Panc1 (cell line): ENCODE data around the gene SLC6A11. TPM values are rescaled to one million over a fixed set of nuclear protein-coding genes. Genes with fewer than 3 reads are reported as not detected.

Experiments
- ATAC-seq: fragments of 200-7000 bp; cut with Tn5 transposase; 2 replicates; pipeline ENCODE4 v1.9.1; 2020; ENCODE audit warnings: mild to moderate bottlenecking, moderate library complexity
- BruUV-seq: library from RNA; stranded (reverse); fragments of 400-500 nt; replicated peaks from 2 replicates; lab custom pipeline; 2021; lab: Mats Ljungman, UMichigan
- CTCF ChIA-PET: fragments of 300-600 bp; sonication (Branson Sonifier 250); formaldehyde crosslinking; loops from one replicate; lab custom pipeline; 2022; ENCODE audit warnings: antibody characterized with exemption; lab: Charles Lee
- POLR2A ChIA-PET: fragments of 300-600 bp; sonication (Branson Sonifier 250); formaldehyde crosslinking; loops from one replicate; lab custom pipeline; 2022; ENCODE audit warnings: antibody characterized with exemption; lab: Charles Lee
- DNase-seq: peaks from one replicate; pipeline ENCODE4 v3.0.0-alpha.2; 2010; ENCODE audit warnings: low read depth, low spot score
- H3K27ac ChIP-seq: 2 replicates; pipeline ENCODE4 v1.5.1; 2011; ENCODE audit warnings: mild to moderate bottlenecking, low read length, inconsistent platforms
- H3K27me3 ChIP-seq: fragments of 200-500 bp; sonication (Bioruptor generic); 2 replicates; pipeline ENCODE4 v1.6.0; 2014; ENCODE audit warnings: low read length, inconsistent platforms; ENCODE audit not compliant: control insufficient read depth, insufficient read depth
- H3K36me3 ChIP-seq: fragments of 200-500 bp; sonication (Bioruptor generic); 2 replicates; pipeline ENCODE4 v1.5.1; 2014; ENCODE audit warnings: inconsistent platforms, mild to moderate bottlenecking, low read length, moderate library complexity; ENCODE audit not compliant: control insufficient read depth, insufficient read depth
- H3K4me1 ChIP-seq: 2 replicates; pipeline ENCODE4 v1.5.1; 2011; ENCODE audit warnings: inconsistent platforms, mild to moderate bottlenecking, low read length, moderate library complexity; ENCODE audit not compliant: control insufficient read depth, insufficient read depth
- H3K4me3 ChIP-seq, 2 experiments: 2 replicates each; pipeline ENCODE4 v1.5.1; 2011 to 2012; ENCODE audit warnings: low read depth in 2 of 2, low read length in 2 of 2, mild to moderate bottlenecking in 2 of 2, inconsistent platforms in 1 of 2, moderate library complexity in 1 of 2
- H3K9me3 ChIP-seq: fragments of 200-500 bp; sonication (Bioruptor generic); 2 replicates; pipeline ENCODE4 v1.5.1; 2014; ENCODE audit warnings: low read depth, mild to moderate bottlenecking, inconsistent platforms, low read length, moderate library complexity; ENCODE audit not compliant: control insufficient read depth, insufficient read depth
- CTCF ChIP-seq: fragments of 450-650 bp; IDR thresholded peaks from 2 replicates; pipeline ENCODE4 v1.5.1; 2017; ENCODE audit warnings: mild to moderate bottlenecking
- POLR2AphosphoS5 ChIP-seq: IDR thresholded peaks from 2 replicates; pipeline ENCODE4 v1.6.1; 2012; ENCODE audit warnings: mild to moderate bottlenecking, low read depth, low read length, moderate library complexity
- SIN3A ChIP-seq: IDR thresholded peaks from 2 replicates; pipeline ENCODE4 v1.6.1; 2012; ENCODE audit warnings: low read depth, mild to moderate bottlenecking, low read length, moderate library complexity, borderline replicate concordance; ENCODE audit not compliant: insufficient read depth
- TCF7L2 ChIP-seq: IDR thresholded peaks from 2 replicates; pipeline ENCODE4 v1.6.1; 2011; ENCODE audit warnings: mild to moderate bottlenecking, low read depth, low read length, inconsistent platforms
- in situ Hi-C: cut with HindIII; loops from 2 replicates; pipeline ENCODE4 v1.10.0; 2016; ENCODE audit warnings: low sequenced_read_pairs, low pct_unique_long_range_greater_than_20kb
- intact Hi-C: fragments of 100-400 bp; cut with micrococcal nuclease; formaldehyde crosslinking; loops from one replicate; pipeline ENCODE4 v1.10.0; 2022; ENCODE audit not compliant: unreplicated experiment
- total RNA-seq: library from RNA; stranded (reverse); gene quantifications from one replicate; pipeline ENCODE4 v1.2.1, GENCODE V29; 2021; ENCODE audit not compliant: unreplicated experiment
- TF ChIP-seq, protein P1 (sequence below), 2 experiments: IDR thresholded peaks; 2 replicates each; pipeline ENCODE4 v1.6.1; 2011 to 2012; ENCODE audit warnings: low read depth in 2 of 2, control low read depth in 1 of 2, low read length in 1 of 2, mild to moderate bottlenecking in 1 of 2, moderate library complexity in 1 of 2; ENCODE audit not compliant: insufficient read depth in 1 of 2

Gene SLC6A11
- total RNA-seq, 1 experiment from 2014 or later, result not detected

GRCh38 chr3:10977892-10978510 lies 162.0 kb downstream of the SLC6A11 start:
- TF ChIP-seq CTCF, result no peak
- H3K27me3 ChIP-seq, result peaks cover 3% of the 10 kb centered on the region

DNA sequence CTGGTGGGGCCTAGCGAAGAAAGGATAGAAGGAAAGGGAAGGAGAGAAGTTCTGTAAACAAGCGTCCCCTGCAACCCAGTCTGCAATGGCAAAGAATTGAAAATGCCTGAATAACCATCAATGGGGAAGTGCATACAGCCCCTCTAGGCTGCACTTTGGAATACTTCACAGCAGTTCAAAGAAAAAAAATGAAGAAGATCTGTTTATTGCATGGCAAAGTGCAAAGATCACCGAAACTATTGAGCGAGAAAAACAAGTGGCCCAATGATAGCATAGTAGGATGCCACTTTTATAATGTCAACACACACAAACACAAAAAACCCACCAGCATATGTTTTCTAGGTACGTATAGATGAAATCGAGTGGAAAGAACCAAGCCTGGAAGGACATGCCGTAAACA lies 162.9 kb downstream of the SLC6A11 start:
- Histone ChIP-seq H3K27me3 (peaks cover 5% of the 10 kb centered on the region), H3K36me3 (no peaks in the 10 kb centered on the region), H3K27ac (no peak overlapping the region), H3K9me3 (no peaks in the 10 kb centered on the region), H3K4me3 (no peak overlapping the region), H3K4me1 (no peaks in the 10 kb centered on the region)
- TF ChIP-seq CTCF (no peak), SIN3A (no peak), POLR2AphosphoS5 (no peak), TCF7L2 (no peak)
- TF ChIP-seq, protein P1, sequence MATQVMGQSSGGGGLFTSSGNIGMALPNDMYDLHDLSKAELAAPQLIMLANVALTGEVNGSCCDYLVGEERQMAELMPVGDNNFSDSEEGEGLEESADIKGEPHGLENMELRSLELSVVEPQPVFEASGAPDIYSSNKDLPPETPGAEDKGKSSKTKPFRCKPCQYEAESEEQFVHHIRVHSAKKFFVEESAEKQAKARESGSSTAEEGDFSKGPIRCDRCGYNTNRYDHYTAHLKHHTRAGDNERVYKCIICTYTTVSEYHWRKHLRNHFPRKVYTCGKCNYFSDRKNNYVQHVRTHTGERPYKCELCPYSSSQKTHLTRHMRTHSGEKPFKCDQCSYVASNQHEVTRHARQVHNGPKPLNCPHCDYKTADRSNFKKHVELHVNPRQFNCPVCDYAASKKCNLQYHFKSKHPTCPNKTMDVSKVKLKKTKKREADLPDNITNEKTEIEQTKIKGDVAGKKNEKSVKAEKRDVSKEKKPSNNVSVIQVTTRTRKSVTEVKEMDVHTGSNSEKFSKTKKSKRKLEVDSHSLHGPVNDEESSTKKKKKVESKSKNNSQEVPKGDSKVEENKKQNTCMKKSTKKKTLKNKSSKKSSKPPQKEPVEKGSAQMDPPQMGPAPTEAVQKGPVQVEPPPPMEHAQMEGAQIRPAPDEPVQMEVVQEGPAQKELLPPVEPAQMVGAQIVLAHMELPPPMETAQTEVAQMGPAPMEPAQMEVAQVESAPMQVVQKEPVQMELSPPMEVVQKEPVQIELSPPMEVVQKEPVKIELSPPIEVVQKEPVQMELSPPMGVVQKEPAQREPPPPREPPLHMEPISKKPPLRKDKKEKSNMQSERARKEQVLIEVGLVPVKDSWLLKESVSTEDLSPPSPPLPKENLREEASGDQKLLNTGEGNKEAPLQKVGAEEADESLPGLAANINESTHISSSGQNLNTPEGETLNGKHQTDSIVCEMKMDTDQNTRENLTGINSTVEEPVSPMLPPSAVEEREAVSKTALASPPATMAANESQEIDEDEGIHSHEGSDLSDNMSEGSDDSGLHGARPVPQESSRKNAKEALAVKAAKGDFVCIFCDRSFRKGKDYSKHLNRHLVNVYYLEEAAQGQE (IDR thresholded peaks at IDR 0.05; ENCODE audit: insufficient read depth in 1 of 2, low read depth in 2 of 2, low read length in 1 of 2), result no peak
- ChIA-PET POLR2A (no interaction called here), CTCF (interaction anchor here (0.7 kb wide), 1 partner anchor 8 kb away, joined by 4 read pairs; no protein-coding TSS in a partner anchor)
- no TSS peak for BruUV-seq
- ATAC-seq, result no peak
- no peak for DNase-seq
- intact Hi-C loops (no loop called here), in situ Hi-C loops (no loop called here)

More at GRCh38 chr3:10977892-10978510, 162.0 kb downstream of the SLC6A11 start:
- Histone ChIP-seq H3K4me1 (no peaks in the 10 kb centered on the region), H3K4me3 (no peak overlapping the region), H3K36me3 (no peaks in the 10 kb centered on the region), H3K27ac (no peak overlapping the region), H3K9me3 (no peaks in the 10 kb centered on the region)
- no peak for DNase-seq
- no peak for ATAC-seq
- ChIA-PET POLR2A (no interaction called here), CTCF (interaction anchor here (0.7 kb wide), 1 partner anchor 9 kb away, joined by 4 read pairs; no protein-coding TSS in a partner anchor)
- in situ Hi-C loops (no loop called here), intact Hi-C loops (no loop called here)
- no TSS peak for BruUV-seq
